Activated T-helper 1 cell treated with Interleukin-2 at 50 U/mL for 16 hours (primary cell): ENCODE data around the gene C9orf153.
"Not testable (repeated sequence)": the region's sequence is repeated elsewhere in the genome, so short reads cannot be mapped to it uniquely, and the experiment has no call there.

ENCODE experiments used
- DNase-seq: peaks from one replicate; pipeline ENCODE4 v3.0.0-alpha.2; 2020; ENCODE audit warnings: low read depth

Gene C9orf153

DNA sequence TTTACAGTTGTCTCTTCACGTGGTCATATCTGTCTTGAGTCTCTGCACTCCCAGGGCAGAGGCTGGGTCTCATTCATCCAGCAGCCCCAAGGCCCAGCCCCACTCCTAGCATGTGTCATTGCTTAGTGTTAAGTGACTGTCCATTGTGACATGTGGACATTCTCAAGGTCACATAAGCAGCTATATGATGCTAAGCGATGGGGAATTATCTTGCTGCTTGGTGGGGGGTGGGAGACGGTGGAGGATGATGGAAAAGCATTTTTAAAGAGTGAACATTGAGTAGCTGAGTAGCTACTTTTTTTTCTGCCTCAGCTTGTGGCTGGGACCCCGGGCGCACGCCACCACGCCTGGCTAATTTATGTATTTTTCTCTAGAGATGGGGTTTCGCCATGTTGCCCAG is at the start of gene C9orf153:
TSS of gene C9orf153 (minus strand) at position 101 of the 400 bp plus-strand sequence. CDS start 30,054 bp downstream, outside the sequence.
- DNase-seq, result no peak

DNA sequence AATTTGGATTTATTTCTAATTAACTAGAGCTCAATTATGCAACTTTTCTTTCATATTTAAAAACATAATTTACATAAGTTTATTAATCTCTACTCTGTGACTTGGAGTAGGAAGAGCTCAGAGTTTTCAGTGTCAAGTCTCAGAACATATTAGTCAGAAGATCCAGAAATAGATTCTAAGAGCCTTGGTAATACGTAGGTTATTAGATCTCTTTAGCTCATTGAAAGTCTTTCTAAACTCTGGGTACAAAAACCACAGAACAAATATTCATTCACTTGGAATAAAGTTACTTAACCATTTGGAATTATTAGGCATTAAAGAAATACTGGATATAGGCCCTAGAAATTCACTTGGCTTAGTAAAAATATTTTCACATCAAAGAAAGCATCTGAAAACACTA is 49.2 kb upstream of the C9orf153 start:
- no peak for DNase-seq

DNA sequence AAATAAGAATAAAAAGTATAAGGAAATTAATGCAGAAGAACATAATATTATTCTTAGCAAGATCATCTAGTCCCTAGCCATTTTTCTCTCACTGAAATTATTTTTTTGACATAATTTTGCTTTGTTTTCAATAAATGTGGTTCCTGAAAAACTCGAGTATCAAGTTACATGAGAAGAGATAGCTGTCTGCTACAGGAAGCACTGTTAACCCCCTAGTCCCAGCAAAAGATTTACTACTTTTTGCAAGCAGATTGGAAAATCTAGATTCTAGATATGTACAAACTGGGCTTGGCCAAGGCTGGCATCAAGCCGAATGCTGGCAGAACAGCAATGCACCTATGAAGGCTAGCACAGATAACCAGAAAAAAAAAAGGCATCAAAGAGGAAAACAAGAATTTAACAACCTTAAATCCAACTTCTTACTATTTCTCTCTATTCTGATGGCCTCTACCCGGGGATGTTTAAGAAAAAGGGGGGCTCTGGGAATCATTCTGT is 44.8 kb upstream of the C9orf153 start:
- no peak for DNase-seq

DNA sequence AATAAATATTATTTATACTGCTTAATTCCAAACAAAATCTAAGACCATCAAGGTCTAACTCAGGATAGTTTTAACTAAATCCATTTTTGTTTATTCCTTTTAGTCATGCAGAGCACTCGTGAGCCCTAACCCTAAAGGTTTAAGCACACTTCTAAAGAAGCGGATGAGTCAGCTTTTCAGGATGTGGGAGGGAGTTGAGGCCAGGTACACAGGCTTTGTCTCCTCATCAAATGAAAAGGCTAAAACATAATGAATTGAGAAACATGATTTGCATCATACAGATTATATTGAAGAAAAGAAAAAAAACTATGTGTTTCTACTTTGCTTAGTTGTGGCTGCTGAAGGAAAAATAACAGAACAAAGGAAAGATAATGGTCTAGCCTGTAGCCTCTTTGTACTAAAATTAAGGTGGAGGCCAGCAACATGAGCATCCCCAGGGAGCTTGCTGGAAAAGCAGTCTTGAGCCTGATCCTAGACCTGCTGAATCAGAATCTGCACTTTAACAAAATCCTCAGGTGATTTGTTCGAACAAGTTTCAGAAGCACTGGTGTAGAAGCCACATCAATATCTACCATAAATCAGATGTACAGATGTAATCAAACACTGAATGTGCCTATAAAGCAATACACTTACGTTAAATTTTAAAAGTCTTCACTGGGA is 44.0 kb upstream of the C9orf153 start:
- DNase-seq, result peak; percentile 13

DNA sequence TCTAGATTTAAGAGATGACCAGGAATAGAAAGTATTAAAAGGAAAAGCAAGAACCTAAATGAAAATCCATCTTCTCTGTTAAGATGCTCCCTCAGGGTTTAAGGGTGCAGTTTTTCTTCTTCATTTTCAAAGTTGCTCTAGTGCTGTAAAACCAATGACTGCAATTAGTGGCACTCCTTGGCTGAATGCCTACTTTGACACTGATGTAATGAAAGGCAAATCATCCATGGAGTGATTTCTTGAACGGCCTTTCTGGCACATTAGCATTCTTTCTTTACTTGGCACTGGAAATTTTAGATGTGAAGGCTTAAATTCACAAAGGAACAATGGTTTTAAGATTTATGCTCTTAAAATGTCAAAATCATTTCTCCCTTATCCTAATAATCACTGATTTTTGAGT is 42.2 kb upstream of the C9orf153 start:
- no peak for DNase-seq

DNA sequence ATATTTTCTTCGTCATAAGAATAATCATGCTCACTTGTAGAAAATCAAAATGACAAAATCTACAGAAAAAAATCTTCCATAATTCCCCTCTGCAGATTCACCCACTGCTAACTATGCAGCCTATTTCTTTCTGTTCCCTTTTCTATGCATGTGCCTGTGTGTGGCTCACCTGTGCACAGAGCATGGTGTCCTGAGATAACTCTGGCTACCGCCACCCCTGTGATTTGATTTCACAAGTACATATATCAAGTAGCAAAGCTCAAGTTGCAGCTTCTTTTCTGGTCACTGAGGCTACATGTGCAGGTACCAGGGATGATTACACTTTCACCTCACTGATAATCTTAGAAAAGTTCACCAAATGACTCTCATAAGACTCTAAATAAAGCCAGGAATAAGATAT is 41.2 kb upstream of the C9orf153 start:
- no peak for DNase-seq

DNA sequence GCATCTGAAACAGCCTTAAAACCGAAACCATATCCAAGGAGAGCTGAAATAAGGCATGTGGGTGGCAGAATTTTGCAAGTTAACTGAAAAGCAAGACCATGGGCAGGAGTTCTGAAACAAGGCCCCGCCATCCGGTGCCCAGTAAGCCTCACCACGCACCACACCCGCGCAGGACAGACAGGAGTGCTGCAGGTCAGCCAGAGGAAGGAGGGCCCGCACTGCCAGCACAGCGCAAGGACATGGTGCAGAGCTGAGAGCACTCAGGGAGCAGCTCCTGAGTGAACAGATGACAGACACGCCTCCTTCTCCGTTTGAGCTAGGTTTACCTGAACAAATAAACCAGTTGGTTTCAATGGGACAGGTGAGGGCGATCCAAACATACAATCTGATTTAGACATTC is 39.4 kb upstream of the C9orf153 start:
- DNase-seq, result no peak

DNA sequence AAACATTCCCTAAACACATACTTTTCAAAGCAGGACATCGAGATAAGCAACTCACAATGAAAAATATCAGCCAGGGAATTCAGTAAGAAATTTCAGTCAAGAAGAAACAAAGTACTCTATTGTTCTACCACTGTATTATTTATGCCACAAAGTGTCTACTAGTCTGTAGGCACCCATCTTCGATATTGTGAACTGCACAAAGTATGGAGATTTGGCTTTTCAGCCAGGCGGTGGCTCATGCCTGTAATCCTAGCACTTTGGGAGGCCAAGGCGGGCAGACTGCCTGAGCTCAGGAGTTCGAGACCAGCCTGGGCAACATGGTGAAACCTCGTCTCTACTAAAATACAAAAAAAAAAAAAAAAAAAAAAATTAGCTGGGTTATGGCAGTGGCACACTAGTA is 30.9 kb upstream of the C9orf153 start:
- not testable (repeated sequence) for DNase-seq

DNA sequence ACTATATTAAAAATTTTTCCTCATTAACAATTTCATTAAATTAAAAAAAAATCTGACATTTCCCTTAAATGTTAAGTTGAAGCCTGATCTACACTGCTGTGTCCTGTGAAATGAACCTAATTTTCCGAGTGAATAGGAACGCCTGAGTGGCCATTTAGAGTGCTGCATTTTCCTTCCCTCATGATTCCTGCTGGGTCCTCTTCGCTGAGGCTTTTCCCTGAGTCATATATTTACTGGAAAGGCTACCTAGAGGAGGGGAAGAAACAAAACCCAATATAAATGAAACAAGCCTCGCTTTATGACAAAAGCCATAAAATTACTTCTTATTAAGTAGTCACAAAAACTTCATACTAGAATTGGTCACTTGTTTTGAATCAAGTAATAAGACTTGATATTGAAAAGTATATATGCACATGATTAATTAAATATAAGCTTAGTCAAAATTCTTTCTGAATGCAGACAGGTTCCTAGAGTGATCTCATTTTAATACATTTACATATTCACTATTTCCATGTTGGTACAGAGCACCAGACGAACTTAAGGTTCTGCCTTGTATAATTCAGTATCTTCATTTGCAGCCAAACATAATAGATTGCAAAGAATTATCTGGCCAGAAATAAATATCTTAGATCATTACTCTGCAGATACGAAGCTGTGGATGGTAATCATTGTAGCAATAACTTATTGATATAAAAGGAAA is 29.2 kb upstream of the C9orf153 start:
- DNase-seq, result no peak

- no peak for DNase-seq
These were observed 27.6 kb upstream of the C9orf153 start for GRCh38 chr9:86287013-86287412.

DNA sequence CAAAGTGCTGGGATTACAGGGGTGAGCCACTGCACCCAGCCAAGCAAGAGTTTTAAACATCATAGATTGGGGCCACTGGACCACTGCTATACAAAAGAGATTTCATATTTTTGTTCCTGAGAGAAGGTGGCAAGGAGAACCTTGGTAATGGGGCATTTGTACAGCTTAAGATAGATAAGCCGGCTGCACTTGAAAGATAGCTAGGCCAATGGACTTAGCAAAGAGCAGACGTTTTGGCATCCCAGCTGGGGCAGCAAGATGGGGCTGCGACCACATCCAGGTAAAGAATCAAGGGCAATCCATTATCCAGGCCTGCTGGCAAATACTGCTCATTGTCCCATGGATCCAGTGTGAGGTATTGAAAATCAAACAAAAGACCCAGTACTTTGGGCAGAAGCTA is 26.8 kb upstream of the C9orf153 start:
- no peak for DNase-seq

DNA sequence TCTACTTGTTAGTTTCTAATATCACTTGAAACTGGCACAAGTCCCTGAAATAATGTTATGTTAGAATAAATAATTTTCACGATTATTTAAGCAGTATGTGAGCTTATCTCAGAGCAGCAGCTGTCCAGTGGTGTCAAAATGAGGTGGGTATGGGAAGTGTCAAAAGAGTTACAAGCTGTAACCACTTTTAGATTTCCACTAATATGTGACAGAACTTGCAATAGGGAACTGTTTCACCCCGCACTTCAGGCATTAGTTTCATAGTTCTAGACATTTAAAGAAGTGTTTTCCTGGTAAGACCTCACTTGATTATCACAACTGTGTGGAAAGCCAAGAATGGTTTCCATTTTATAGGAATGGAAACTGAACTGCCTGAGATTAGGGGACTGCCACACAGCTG is 25.8 kb upstream of the C9orf153 start:
- no peak for DNase-seq

DNA sequence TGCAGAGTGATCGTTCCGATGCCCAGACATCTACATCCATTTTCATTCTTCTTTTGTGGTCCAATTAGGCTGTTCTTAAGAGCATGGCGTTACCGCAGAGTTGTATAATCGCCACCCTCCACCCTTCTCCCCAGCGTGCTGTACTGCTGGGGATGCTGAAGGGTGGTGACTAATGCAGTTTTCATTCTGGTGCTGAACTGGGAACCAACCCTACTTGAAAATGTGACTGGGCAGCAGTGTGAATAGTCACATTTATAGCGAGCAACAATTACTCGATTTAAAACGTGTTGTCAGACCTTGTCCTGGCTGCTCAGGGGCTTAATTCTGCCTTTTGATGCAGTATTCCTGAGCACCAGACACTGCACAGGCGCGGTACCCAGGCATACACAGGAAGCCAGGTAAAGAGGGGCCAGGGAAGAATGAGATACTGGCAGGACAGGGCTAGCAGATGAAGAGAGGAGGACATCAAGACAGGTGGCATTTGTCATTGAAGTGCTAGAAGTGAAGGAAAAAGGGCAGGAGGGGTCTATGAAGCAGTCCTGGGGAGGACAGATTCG is 23.6 kb upstream of the C9orf153 start:
- DNase-seq, result no peak

GRCh38 chr9:86282077-86282978 is 22.9 kb upstream of the C9orf153 start, which contains the start of gene ISCA1:
Gene ISCA1 (minus strand): TSS chr9:86282538. CDS start chr9:86282458, 80 bp downstream.
- peak; percentile 94 for DNase-seq

- peak; percentile 4 for DNase-seq
These were observed 22.2 kb upstream of the C9orf153 start for GRCh38 chr9:86281593-86282076.

DNA sequence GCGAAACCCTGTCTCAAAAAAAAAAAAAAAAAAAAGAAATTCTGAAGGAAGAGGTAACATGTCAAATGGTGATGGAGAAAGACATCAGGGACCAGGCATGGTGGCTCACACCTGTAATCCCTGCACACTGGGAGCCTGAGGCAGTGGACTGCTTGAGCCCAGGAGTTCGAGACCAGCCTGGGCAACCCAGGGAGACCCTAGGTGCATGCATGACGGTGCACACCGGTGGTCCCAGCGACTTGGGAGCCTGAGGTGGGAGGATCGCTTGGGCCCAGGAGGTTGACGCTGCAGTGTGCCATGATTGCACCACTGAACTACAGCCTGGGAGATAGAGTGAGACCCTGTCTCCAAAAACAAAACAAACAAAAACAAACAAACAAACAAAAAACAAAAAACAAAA is 21.1 kb upstream of the C9orf153 start:
- no peak for DNase-seq

DNA sequence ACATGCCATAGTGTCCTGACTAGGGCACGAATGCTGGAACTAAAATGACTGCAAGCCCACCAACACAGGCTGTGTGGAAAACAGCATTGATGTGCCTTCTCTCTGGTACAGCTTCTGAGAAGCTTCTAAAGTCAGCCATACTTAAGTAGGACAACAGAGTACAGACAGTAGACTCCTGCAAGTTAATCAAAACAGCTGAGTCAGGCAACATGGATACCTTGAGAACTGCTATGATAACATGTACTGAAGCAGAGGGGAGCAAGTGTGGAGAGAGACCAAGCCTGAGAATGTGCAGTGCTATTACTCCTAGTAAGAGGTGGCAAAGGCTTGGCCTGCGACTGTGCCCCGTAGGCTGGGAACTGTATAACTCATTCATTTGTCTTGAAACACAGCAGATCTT is 20.4 kb upstream of the C9orf153 start:
- DNase-seq, result no peak

- DNase-seq, result no peak
These were observed 17.6 kb upstream of the C9orf153 start for GRCh38 chr9:86277072-86277471.

GRCh38 chr9:86275962-86276361 is 16.5 kb upstream of the C9orf153 start:
- no peak for DNase-seq

DNA sequence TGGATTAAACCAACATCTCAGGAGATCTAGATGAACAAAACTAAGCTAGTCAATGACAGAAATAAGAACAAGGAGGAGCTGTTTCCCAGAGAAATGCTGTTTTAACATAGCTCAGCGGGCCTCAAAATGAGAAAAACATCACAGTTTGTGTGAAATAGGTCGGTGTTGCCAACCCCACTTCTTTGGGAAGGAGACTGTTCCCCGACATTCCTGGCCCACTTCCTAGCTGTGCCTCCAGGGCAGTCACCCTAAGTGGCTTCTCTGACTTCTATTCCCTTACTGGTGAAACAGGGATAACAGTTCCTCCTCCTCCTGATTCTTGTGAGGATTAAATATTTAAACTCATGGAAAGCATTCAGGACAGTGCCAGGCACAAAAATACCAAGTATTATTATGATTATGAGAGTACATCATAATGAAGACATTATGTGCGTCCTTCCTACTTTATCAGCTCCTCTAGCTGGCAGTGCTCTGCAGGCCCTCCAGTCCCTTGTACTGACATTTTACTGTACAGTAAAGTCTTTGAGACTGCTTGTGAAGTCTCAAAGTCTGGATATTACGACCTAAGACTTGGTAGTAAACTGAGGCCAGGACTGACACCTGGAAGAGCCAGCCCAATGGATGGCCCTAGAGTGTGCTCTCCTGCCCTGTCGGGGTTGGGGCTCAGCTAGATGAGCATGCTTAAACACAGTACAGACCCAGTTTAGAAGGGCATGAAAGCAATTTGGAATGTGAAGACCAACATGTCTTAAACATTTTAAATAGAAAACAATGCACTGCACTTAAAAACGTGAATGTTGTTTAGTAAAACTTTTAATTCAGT is 15.6 kb upstream of the C9orf153 start:
- DNase-seq, result no peak

DNA sequence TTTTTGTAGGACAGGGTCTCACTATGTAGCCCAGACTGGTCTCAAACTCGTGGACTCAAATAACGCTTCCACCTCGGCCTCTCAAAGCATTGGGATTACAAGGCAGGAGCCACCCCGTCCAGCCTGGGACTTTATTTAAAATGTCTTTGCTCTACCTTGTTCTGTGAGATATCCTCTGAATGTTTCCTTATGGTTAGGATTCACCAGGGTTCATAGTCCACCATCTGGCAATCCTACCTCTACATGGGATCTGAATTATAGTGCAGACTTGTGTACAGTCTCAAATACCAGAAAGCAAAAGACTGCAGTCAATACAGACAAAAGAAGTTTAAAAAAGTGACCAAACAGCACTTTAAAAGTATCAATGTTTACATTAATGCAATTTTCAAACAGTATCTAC is 12.8 kb upstream of the C9orf153 start:
- no peak for DNase-seq
